ENCODE data around the gene ADCY4. TPM values are rescaled to one million over a fixed set of nuclear protein-coding genes. Genes with fewer than 3 reads are reported as not detected.
A peak's percentile ranks its signal among the peaks of the same experiment; 100 is the strongest.

Gene ADCY4
- total RNA-seq, 3 donors from 2014 or later, result 0.43 to 0.76 (median 0.53) TPM

DNA sequence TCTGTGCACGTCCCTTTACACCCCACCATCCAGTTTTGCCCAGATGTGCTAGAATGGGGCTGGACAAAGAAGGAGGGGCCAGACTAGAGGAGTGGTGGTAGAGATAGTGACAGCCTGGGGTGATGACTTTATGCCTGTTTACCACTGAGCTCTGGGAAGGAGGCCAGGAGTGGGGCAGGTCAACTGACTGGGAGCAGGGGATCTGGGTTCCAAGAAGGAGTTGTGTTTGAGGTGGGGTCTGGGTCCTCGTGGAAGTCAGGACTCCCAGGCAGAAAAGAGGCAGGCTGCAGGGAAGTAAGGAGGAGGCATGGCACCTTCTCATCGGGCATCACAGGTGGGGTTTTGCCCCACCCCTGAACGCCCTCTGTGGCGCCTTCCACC, 24.6 kb downstream of the ADCY4 start:
- no peaks in the 10 kb centered on the region for H3K27me3 Mint-ChIP-seq (ENCODE audit: low read depth)
- DNase-seq (no peak), ATAC-seq (no peak)
- peak overlapping the region; percentile 79 for H3K4me3 Mint-ChIP-seq
- no peaks in the 10 kb centered on the region for H3K9me3 Mint-ChIP-seq
- H3K4me1 Mint-ChIP-seq (ENCODE audit: low read depth), result peaks cover 73% of the 10 kb centered on the region
- peaks cover 19% of the 10 kb centered on the region for H3K36me3 Mint-ChIP-seq (ENCODE audit: insufficient read depth)

DNA sequence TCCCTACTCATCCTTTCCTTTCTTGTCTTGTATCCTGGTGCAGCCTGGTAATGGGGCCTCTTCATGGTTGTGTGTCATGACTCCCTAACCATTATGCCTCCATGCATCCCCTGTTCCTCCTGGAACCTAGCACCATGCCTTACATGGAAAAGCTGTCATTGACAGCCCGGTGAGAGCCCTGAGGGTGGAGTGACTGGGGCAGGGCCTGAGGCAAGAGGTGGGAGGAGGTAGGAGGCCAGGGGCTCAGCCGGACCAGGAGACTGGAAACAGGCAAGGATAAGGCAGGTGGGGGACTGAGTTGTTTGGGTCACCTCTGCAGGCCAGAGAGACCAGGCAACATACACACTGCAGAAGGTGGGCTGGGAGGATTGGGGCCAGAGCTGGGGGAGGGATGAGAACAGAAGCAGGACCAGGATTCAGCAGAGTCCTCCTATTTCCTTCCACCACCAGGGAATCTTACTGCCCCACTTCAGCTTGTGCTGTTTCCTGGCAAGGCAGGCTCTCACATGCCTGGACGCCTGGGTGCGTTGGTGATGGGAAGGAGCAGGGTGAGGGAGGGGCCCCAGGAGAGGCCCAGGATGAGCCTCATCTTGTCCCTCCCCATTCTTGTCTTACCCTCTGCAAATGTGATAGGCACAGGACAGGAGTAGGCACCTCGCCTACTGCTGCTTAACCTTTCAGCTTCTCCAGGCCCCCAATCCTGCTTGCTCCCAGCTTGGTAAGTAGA, 25.2 kb downstream of the ADCY4 start, which contains the start of gene LTB4R2:
TSS of gene LTB4R2 (plus strand) at position 603 of the 727 bp plus-strand sequence. CDS start 525 bp downstream, outside the sequence.
- Mint-ChIP-seq H3K4me3 (peak within 1 kb of the TSS; percentile 79), H3K4me1 (ENCODE audit: low read depth) (peaks cover 67% of the 10 kb centered on the region), H3K36me3 (ENCODE audit: insufficient read depth) (peaks cover 25% of the 10 kb centered on the region), H3K27me3 (ENCODE audit: low read depth) (no peaks in the 10 kb centered on the region), H3K9me3 (no peaks in the 10 kb centered on the region)
- DNase-seq, result no peak
- no peak for ATAC-seq

DNA sequence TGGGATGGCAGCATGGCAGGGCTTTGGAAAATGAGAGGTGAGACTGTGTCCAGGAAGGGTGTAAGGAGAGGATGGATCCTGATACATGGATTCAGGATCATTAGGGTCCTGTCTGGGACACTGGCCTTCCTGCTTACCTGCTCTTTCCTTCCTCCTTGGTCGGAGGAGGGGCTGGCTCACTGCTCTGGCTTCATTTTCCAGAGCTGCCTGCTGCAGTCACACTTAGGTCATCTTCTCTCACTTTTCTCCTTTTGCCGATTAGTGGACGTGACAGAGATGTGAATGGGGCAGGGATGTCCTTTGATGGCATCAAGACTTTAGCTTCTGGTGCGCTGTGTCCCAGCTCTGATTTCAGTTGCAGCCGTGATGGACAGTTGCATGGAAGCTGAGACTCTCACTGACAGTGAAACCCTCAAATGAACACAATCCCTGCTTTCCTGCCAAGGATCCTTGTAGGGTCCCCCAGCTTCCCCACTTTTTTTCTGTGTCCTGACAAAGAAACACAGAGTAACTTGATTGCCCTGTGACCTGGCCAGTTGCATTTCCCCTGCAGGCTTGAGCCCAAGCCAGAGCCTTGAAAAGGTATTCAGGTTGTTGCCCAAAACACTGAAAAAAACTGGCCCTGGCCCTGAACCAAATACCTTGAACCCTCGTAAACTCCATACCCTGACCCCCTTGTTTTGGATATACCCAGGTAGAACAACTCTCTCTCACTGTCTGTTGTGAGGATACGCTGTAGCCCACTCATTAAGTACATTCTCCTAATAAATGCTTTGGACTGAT, 26.3 kb downstream of the ADCY4 start:
- DNase-seq (no peak), ATAC-seq (no peak)
- Mint-ChIP-seq H3K4me1 (ENCODE audit: low read depth) (peaks cover 55% of the 10 kb centered on the region), H3K4me3 (no peak overlapping the region), H3K27me3 (ENCODE audit: low read depth) (no peaks in the 10 kb centered on the region), H3K9me3 (no peaks in the 10 kb centered on the region), H3K36me3 (ENCODE audit: insufficient read depth) (peaks cover 37% of the 10 kb centered on the region)

DNA sequence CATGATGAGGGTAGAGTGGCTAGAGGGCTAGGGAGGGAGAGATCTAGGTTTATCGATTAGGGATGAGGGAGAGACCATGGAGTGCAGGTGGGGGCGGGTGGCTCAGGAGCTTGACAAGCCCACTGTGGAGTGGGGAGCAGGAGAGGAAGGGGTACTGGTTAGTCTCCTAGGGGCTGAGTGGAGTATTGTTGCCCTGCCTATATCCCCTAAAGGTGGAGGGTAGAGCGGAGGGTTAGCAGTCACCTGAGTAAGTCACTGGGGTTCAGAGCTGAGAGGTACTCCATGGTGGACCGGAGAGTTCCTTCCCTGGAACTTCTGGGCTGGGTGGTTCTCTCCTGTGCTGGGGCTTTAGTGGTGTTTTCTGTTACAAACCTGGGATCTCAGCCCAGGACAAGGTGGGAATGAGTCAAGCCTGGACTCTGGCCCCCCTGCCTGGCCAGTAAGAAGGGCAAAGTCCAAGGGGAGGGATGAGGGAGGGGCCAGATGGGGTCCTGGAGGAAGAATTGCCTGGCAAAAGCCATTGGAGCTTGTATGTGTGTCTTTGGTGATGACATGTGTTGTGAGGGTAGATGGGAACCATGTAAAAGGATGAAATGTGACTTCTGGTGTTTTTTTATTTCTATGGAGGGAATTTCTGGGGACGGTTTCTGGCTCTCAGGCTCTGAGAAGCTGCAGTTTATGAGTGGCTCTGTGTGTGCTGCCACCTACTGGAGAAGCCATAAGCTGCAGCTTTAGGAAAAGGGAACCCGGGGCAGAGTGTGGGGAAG, 27.1 kb downstream of the ADCY4 start, which contains the start of gene CIDEB:
TSS of gene CIDEB (minus strand) at position 403 of the 767 bp plus-strand sequence. CDS start at position 284, 119 bp downstream.
- DNase-seq (peak; percentile 50), ATAC-seq (peak in 1 of 2 donors; percentile 28)
- Mint-ChIP-seq H3K4me1 (ENCODE audit: low read depth) (peaks cover 48% of the 10 kb centered on the region), H3K36me3 (ENCODE audit: insufficient read depth) (peaks cover 43% of the 10 kb centered on the region), H3K4me3 (no peak within 1 kb of the TSS), H3K27me3 (ENCODE audit: low read depth) (no peaks in the 10 kb centered on the region), H3K9me3 (no peaks in the 10 kb centered on the region)

DNA sequence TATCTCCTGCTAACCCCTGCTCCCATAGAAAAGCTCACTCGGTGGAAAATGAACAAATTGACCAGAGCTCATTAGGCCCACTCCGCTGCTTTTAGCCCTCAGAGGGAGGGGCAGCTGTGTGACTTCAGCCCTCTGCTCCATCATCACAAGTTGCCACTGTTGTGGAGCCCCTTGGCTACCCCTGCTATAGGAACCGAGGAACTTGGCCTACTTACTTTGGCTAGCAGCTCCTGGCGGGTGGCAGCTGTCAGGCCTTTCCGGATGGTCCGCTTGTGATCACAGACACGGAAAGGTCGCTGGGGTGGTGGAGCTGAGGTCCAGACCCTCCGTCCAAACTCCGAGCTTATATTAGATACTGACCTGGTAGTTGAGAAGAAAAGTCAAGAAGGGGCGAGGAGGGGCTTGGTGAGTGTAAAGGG, 27.7 kb downstream of the ADCY4 start:
- H3K36me3 Mint-ChIP-seq (ENCODE audit: insufficient read depth), result peaks cover 44% of the 10 kb centered on the region
- ATAC-seq, result no peak

DNA sequence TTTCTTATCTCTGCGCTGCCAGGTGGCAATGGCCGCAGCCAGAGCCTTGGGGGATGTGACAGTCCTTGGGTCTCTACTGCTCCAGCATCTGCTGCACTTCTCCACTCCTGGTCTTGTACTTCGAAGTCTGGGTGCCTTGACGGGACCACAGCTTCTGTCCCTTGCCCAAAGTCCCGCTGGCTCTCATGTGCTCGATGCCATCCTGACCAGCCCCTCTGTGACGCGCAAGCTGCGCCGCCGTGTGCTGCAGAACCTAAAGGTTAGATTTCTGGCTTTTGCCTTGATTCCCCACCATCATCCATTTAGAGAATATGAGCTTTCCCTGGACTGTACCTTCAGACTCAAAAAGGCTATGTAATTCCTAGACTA, 30.9 kb downstream of the ADCY4 start:
- no peaks in the 10 kb centered on the region for H3K9me3 Mint-ChIP-seq
- peaks cover 39% of the 10 kb centered on the region for H3K4me1 Mint-ChIP-seq (ENCODE audit: low read depth)
- no peaks in the 10 kb centered on the region for H3K27me3 Mint-ChIP-seq (ENCODE audit: low read depth)
- H3K36me3 Mint-ChIP-seq (ENCODE audit: insufficient read depth), result peaks cover 52% of the 10 kb centered on the region
- DNase-seq, result no peak
- no peak for ATAC-seq
- H3K4me3 Mint-ChIP-seq, result no peak overlapping the region

More for the DNA sequence above, 27.7 kb downstream of the ADCY4 start:
- Mint-ChIP-seq H3K9me3 (no peaks in the 10 kb centered on the region), H3K4me3 (no peak overlapping the region), H3K4me1 (ENCODE audit: low read depth) (peaks cover 42% of the 10 kb centered on the region), H3K27me3 (ENCODE audit: low read depth) (no peaks in the 10 kb centered on the region)
- DNase-seq, result no peak

DNA sequence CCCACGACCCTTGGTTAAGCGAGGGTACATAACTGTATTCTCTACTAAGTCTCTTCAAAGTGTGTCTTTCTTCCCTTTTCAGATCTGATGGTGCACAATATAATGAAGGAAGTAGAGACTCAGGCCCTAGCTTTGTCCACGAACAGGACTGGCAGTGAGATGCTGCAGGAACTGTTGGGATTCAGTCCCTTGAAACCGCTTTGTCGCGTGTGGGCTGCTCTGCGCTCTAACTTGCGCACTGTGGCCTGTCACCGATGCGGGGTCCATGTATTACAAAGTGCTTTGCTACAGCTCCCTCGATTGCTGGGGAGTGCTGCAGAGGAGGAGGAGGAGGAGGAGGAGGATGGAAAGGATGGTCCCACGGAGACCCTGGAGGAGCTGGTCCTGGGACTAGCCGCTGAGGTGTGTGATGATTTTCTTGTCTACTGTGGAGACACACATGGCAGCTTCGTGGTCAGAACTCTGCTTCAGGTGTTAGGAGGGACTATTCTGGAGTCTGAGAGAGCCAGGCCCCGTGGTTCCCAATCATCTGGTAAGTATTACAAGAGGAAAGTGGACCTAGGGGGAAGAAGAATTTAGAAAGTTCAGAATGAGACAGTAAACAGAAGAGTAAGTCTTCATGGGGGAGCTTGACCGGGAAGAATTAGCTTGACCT, 34.4 kb downstream of the ADCY4 start:
- ATAC-seq, result no peak
- H3K4me1 Mint-ChIP-seq (ENCODE audit: low read depth), result peaks cover 46% of the 10 kb centered on the region
- H3K9me3 Mint-ChIP-seq, result no peaks in the 10 kb centered on the region
- H3K27me3 Mint-ChIP-seq (ENCODE audit: low read depth), result no peaks in the 10 kb centered on the region
- H3K4me3 Mint-ChIP-seq, result peak overlapping the region; percentile 90
- DNase-seq, result no peak
- peaks cover 44% of the 10 kb centered on the region for H3K36me3 Mint-ChIP-seq (ENCODE audit: insufficient read depth)

DNA sequence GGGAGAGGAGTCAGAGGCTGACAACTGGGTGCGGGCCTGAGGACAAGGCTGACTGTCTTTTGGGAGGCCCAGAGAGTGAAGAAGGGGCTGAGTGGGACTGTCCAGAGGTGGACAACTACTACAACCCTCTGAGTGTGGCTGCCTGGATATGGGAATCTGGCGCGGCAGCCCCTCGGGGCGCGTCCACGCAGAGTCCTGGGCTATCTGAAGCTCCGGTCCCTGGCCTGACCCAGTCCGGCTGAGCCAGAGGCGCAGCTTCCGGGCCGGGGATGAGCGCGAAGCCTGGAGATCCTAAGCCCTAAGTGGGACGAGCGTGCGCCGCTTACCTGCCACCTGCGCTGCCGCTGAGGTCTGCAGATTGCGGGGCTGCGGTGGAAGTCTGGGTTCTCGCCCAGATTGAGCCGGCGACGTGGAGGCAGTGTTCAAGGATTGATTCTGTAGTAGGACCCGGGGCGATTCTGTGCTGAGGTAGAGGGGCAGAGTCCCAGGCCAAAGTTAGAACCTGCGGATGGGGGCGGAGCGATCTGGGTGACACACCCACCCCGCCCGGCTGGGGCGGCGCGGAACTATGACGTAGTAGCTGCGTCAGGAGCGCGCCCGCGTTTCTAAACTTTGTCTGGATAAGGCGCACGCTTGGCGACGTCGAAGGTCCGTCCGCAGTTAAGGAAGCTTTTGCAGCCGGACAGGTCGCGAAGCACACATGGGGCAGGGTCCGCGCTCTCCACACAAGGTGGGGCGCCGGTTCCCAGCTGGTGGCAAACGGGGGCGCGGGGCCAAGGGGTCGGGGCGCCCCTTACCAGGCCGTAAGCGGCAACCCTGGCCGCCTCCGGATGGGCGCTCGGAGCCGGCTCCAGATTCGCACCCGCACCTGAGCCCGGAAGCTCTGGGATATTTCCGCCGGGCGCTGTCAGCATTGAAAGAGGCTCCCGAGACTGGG, 35.3 kb downstream of the ADCY4 start, which contains the start of the genes DHRS1 and NOP9:
TSS of gene DHRS1 (minus strand) at position 526 of the 937 bp plus-strand sequence. CDS start 674 bp downstream, outside the sequence.
TSS of gene NOP9 (plus strand) at position 596 of the 937 bp plus-strand sequence. CDS start at position 701, 105 bp downstream.
- Mint-ChIP-seq H3K27me3 (ENCODE audit: low read depth) (no peaks in the 10 kb centered on the region), H3K4me3 (peak within 1 kb of the TSS; percentile 90), H3K9me3 (no peaks in the 10 kb centered on the region), H3K4me1 (ENCODE audit: low read depth) (peaks cover 48% of the 10 kb centered on the region), H3K36me3 (ENCODE audit: insufficient read depth) (peaks cover 38% of the 10 kb centered on the region)
- ATAC-seq (peak; percentile 78 to 81), DNase-seq (peak; percentile 94)

DNA sequence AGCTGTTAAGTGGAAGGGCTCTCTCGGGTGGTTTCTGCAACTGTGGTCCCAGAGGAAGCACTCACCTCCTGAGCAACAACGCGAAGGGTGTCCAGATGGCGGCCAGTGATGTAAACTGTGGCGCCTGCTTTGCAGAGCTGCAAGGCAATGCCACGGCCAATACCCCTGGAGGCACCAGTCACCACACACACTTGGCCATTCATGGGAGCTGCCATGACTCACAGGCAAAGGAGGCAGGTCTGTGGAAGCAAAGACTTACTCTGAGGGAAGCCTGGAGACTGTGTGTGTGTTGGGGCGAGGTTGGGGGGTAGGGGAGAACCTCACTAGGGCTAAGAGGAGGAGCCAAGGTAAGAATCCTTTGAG, 36.0 kb downstream of the ADCY4 start:
- H3K9me3 Mint-ChIP-seq, result no peaks in the 10 kb centered on the region
- H3K27me3 Mint-ChIP-seq (ENCODE audit: low read depth), result no peaks in the 10 kb centered on the region
- peak overlapping the region; percentile 90 for H3K4me3 Mint-ChIP-seq
- peaks cover 34% of the 10 kb centered on the region for H3K36me3 Mint-ChIP-seq (ENCODE audit: insufficient read depth)
- DNase-seq (no peak), ATAC-seq (peak in 1 of 2 donors; percentile 3)
- peaks cover 48% of the 10 kb centered on the region for H3K4me1 Mint-ChIP-seq (ENCODE audit: low read depth)

DNA sequence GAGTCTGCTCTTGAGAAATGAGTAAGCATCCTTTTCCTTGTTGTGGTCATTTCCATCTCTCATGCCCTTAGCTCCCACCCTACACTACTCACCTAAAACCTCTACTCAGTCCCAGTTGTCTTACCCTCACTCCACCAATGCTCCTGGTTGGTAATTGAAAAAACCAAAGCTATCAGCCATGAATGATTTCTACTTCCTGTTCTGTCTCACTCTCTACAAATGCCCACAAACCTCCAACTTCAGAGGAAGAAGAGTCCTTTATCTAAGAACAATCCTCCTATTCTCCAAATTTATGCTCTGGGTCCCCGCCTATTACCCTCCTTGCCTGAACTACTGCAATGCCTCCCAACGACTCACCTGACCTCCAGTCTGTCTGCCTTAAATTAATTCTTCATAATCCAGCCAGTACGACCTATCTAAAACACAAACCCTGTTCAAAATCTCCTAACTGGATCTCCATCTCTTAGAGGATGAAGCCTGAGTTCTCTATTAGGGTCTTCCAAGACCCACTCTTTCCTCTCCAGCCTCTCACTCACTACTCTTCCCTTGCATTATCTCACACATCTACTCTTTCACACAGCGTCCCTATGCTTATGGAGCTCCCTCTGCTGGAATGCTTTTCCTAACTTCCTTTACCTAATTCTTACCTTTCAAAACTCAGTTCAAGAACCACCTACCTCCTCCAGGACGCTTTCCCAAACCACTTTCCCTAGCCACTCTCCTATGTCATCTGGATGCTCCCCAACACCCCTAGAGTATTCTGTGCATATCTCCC, 37.5 kb downstream of the ADCY4 start:
- DNase-seq, result no peak
- peaks cover 48% of the 10 kb centered on the region for H3K4me1 Mint-ChIP-seq (ENCODE audit: low read depth)
- H3K9me3 Mint-ChIP-seq, result no peaks in the 10 kb centered on the region
- no peaks in the 10 kb centered on the region for H3K27me3 Mint-ChIP-seq (ENCODE audit: low read depth)
- peak in 1 of 2 donors; percentile 2 for ATAC-seq
- peaks cover 30% of the 10 kb centered on the region for H3K36me3 Mint-ChIP-seq (ENCODE audit: insufficient read depth)
- H3K4me3 Mint-ChIP-seq, result peak overlapping the region; percentile 16

DNA sequence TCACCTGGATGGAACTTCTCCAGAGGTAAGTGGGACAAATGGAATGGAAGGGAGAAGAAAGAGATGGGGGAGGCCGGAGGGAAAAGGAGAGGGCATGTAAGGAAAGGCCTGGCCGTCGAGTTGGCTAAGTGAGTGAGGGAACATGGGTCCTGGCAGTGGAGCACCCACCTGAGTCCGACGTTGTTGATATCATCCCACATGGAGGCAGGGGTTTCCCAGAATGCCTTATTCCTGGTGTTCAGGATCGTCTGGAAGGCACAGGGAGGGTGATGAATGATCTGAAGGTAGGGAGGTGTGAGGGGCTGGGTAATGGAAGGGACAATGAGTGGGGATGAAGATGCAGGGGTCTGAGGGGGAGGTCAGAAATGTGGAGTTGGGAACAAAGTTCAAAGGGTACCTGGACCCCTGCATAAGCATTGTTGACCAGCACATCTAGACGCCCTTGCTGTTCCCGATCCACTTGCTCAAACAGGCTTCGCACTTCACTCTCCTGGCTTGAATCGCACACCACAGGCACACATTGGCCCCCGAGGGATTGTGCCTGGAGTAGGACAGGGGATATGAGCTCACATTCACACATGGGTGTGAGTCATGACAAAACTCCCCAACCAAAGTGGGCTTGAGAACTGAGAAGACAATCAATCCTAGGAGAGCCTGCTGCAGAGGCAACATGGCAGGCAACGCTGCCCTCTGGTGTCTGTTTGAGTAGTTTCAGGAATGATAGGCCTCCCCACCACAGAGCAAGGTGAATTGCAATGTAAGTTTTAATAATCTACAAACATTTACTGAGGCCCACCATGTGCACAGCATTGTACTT, 38.3 kb downstream of the ADCY4 start:
- H3K4me3 Mint-ChIP-seq, result peak overlapping the region; percentile 41
- ATAC-seq (peak; percentile 74 to 84), DNase-seq (peak; percentile 70)
- H3K27me3 Mint-ChIP-seq (ENCODE audit: low read depth), result no peaks in the 10 kb centered on the region
- peaks cover 31% of the 10 kb centered on the region for H3K36me3 Mint-ChIP-seq (ENCODE audit: insufficient read depth)
- peaks cover 44% of the 10 kb centered on the region for H3K4me1 Mint-ChIP-seq (ENCODE audit: low read depth)
- H3K9me3 Mint-ChIP-seq, result no peaks in the 10 kb centered on the region

DNA sequence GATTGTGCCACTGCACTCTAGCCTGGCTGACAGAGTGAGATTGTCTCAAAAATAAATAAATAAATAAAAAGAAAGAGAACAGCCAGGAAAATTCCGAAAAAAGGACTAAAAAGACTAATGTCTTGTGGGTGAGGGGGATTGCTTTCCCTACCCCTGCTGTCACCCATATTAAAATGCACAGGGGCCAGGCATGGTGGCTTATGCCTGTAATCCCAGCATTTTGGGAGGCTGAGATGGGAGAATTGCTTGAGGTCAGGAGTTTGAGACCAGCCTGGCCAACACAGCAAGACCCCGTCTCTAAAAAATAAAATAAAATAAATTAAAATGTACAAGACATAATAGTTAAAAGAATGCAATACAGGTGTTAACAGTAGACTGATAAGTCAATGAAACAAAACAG, 41.3 kb downstream of the ADCY4 start:
- Mint-ChIP-seq H3K36me3 (ENCODE audit: insufficient read depth) (peaks cover 44% of the 10 kb centered on the region), H3K9me3 (no peaks in the 10 kb centered on the region), H3K27me3 (ENCODE audit: low read depth) (no peaks in the 10 kb centered on the region), H3K4me3 (no peak overlapping the region), H3K4me1 (ENCODE audit: low read depth) (peaks cover 34% of the 10 kb centered on the region)
- no peak for ATAC-seq
- no peak for DNase-seq
